ENCODE measurements around the gene ST8SIA1. TPM values are rescaled to one million over a fixed set of nuclear protein-coding genes. Genes with fewer than 3 reads are reported as not detected.

The ST8SIA1 gene
- 0.65 and 0.71 TPM in 2 replicates for total RNA-seq

DNA sequence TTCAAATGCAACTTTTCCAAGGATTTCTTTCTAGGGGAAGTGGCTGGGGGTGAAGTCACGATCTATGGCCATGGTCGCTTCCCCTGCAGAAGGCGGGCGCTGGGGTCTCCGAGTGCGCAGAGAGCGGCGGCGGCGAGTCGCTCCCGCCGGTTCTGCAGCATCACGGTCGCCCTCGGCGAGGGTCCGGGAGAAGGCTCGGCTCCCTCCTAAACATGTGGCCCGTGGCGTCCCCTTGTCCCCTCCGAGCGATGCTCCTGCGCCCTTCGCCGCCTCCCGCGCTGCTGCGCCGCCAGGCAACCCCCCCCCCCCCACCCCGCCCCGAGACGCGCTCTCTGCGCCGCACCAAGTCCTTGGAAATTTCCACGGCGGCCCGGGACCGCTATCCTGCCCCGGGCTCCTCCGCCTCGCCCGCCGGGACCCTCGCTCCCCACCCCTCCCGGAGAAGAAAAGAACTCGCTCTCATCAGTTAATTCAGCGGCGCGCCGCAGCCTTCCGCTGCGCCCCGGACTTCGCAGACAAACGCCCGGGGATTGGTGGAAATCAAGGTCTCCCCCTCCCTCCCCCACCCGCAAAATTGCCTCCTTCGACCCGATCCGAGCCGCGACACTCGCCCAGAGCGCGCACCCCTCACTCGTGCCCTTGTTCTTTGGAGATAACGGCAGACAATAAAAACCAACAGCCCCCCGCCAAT, at the start of gene ST8SIA1:
TSS of gene ST8SIA1 (minus strand) at position 298 of the 691 bp plus-strand sequence. CDS start 475 bp downstream, outside the sequence.

Other genes starting within 250 kb of the ST8SIA1 start
- 11.8 and 14.4 TPM in 2 replicates for gene C2CD5, start 209.8 kb upstream of the ST8SIA1 start, total RNA-seq